Rectal smooth muscle tissue (tissue), 1 donor: ENCODE measurements around the gene RPS18.
A peak's percentile ranks its signal among the peaks of the same experiment; 100 is the strongest.
"Not testable (repeated sequence)": the region's sequence is repeated elsewhere in the genome, so short reads cannot be mapped to it uniquely, and the experiment has no call there.

Experiments used
- H3K27ac ChIP-seq: one replicate; pipeline ENCODE4 v1.7.0; 2013; ENCODE audit warnings: low read depth, low read length, inconsistent platforms
- H3K27me3 ChIP-seq: one replicate; pipeline ENCODE4 v1.7.0; 2013; ENCODE audit warnings: low read length; ENCODE audit not compliant: control insufficient read depth, insufficient read depth
- H3K36me3 ChIP-seq: one replicate; pipeline ENCODE4 v1.7.0; 2013; ENCODE audit warnings: low read length; ENCODE audit not compliant: control insufficient read depth, insufficient read depth
- H3K4me1 ChIP-seq: one replicate; pipeline ENCODE4 v1.7.0; 2013; ENCODE audit warnings: low read length; ENCODE audit not compliant: control insufficient read depth, insufficient read depth
- H3K4me3 ChIP-seq: one replicate; pipeline ENCODE4 v1.7.0; 2013; ENCODE audit warnings: low read length
- H3K9ac ChIP-seq: one replicate; pipeline ENCODE4 v1.7.0; 2013; ENCODE audit warnings: low read length

Gene RPS18

DNA sequence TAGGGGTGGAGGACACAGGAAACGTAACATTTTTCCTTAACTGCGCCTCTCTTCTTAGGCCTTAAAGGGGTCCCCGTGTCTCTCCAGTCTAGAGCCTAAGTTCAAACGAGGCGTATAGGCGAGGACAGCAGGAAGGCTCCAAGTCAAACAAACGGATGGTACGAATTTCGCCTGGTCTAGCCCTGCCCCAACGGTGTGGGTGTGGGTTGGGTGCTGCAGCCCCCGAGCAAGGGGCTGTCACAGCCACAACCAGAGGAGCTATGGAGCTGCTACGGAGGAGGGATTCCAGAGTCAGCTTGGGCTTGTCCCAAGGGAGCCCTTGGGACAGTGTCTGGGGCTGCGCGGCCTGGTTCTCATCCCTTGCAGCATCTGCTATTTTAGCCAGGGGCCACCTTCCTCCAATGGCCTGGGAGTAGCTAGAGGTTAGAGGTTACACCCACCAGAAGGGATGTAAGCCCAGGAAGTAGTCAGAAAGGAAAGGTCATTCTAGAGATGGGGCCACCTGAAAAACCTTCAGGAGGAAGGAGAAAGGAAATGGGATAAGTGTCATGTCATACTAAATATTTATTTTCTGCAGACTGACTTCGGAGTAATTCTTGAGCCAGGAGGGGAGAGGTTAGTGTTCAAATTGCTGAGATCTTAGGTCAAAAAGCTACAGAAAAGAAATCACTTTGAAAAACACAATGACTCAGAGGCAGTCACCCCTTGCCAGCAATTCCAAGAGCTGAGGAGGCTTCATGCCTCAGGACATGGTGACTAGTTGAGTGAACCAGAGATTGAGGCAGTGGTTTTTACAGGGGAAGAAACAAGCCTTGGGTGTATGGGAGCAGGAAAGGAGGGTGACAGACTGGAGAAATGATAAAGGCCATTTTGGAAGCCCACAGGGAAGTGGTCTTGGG, 21.9 kb upstream of the RPS18 start:
- Histone ChIP-seq H3K27ac (peak overlapping the region; percentile 88), H3K9ac (peak overlapping the region; percentile 91), H3K4me3 (peak overlapping the region; percentile 88)

GRCh38 chr6:33250731-33251130, 21.1 kb upstream of the RPS18 start:
- Histone ChIP-seq H3K9ac (no peak overlapping the region), H3K27me3 (no peaks in the 10 kb centered on the region), H3K4me1 (peaks cover 12% of the 10 kb centered on the region), H3K36me3 (no peaks in the 10 kb centered on the region), H3K27ac (no peak overlapping the region), H3K4me3 (no peak overlapping the region)

More for the DNA sequence above, 21.9 kb upstream of the RPS18 start:
- no peaks in the 10 kb centered on the region for H3K36me3 ChIP-seq
- H3K4me1 ChIP-seq: peaks cover 12% of the 10 kb centered on the region
- H3K27me3 ChIP-seq: no peaks in the 10 kb centered on the region

DNA sequence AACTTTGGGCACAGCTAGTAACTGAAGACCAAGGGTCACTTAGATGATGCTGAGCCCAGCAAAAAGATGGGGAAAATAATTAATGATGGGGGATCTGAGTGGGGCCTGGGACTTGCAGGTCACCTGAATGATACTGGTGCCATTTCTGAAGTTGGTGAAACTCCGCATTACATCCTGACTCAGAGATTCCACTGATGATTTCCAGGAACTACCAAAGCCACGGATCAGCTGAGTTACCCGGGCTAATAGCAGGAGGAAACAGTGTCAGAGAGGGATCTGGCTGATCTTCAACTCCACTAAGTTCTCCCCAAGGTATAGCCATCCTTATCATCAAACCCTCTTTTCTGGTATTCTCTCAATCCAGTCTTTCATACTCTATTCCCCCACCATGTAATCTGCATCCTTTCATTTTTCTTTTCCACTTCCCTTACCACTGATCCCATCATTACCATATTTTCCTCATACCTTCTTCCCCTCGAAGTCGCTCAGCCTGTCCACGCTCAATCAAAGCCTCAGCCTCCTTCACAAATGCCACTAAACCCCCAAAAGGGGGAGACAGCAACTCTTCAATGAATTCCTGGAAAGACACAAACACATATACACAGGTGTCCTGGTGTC, 20.4 kb upstream of the RPS18 start:
- Histone ChIP-seq H3K27me3 (no peaks in the 10 kb centered on the region), H3K4me1 (peaks cover 12% of the 10 kb centered on the region), H3K4me3 (no peak overlapping the region), H3K9ac (no peak overlapping the region), H3K36me3 (no peaks in the 10 kb centered on the region), H3K27ac (no peak overlapping the region)

DNA sequence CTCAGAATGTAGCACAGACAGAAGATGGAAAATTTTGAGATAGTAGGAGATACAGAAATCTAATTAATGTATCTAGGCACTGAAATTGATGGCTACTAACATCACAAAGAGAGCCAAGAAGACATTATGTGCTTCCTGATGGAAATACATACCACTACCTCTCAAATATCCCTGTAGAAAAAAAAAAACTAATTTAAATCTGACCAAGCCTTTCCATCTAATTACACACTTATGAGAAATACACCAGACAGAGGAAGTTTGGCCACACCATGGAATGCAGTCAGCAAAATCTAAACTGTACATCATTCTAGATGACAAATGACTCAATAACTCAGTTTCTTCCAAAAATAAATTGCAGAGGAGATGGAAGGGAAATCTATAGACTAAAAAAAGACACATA, 19.1 kb upstream of the RPS18 start:
- Histone ChIP-seq H3K9ac (no peak overlapping the region), H3K4me1 (peaks cover 12% of the 10 kb centered on the region), H3K27me3 (no peaks in the 10 kb centered on the region), H3K4me3 (no peak overlapping the region), H3K36me3 (peaks cover 2% of the 10 kb centered on the region), H3K27ac (no peak overlapping the region)

GRCh38 chr6:33254591-33254990, 17.3 kb upstream of the RPS18 start:
- no peak overlapping the region for H3K27ac ChIP-seq
- H3K4me1 ChIP-seq: peaks cover 5% of the 10 kb centered on the region
- H3K9ac ChIP-seq: no peak overlapping the region
- H3K27me3 ChIP-seq: no peaks in the 10 kb centered on the region
- no peak overlapping the region for H3K4me3 ChIP-seq
- peaks cover 4% of the 10 kb centered on the region for H3K36me3 ChIP-seq

GRCh38 chr6:33259032-33259431, 12.8 kb upstream of the RPS18 start:
- H3K27me3 ChIP-seq: no peaks in the 10 kb centered on the region
- H3K9ac ChIP-seq: no peak overlapping the region
- no peaks in the 10 kb centered on the region for H3K4me1 ChIP-seq
- H3K27ac ChIP-seq: no peak overlapping the region
- H3K4me3 ChIP-seq: no peak overlapping the region
- peaks cover 16% of the 10 kb centered on the region for H3K36me3 ChIP-seq

DNA sequence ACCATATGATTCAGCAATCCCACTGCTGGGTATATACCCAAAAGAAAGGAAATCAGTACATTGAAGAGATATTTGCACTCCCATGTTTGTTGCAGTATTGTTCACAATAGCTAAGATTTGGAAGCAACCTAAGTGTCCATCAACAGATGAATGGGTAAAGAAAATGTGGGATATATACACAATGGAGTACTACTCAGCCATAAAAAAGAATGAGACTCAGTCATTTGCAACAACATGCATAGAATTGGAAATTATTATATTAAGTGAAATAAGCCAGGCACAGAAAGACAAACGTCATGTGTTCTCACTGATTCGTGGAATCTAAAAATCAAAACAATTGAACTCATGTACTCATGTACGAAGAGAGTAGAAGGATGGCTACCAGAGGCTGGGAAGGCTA, 9.4 kb upstream of the RPS18 start:
- peaks cover 35% of the 10 kb centered on the region for H3K36me3 ChIP-seq
- not testable (repeated sequence) for H3K4me3 ChIP-seq, H3K27me3 ChIP-seq, H3K4me1 ChIP-seq, H3K27ac ChIP-seq, H3K9ac ChIP-seq

GRCh38 chr6:33264015-33264414, 7.9 kb upstream of the RPS18 start:
- Histone ChIP-seq H3K27me3 (no peaks in the 10 kb centered on the region), H3K27ac (no peak overlapping the region), H3K9ac (no peak overlapping the region), H3K36me3 (peaks cover 37% of the 10 kb centered on the region), H3K4me3 (no peak overlapping the region), H3K4me1 (no peaks in the 10 kb centered on the region)

DNA sequence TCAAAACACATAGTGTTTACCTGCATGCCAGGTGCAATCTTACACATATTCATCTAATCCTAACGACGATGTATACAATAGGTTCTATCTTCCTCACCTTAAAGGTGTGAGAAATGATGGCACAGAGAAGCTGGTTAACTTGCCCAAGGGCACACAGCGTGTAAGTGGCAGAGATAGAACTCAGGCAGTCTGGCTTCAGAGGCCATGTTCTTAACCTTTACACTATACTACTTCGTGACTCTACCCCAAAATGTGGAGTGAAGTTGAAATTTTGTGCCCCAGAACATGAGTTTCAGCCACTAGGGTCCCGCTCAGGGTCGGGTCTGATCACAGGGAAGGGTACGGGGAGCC, 783 bp upstream of the RPS18 start:
- peaks cover 35% of the 10 kb centered on the region for H3K36me3 ChIP-seq
- H3K9ac ChIP-seq: peak overlapping the region; percentile 77
- H3K4me1 ChIP-seq: peaks cover 21% of the 10 kb centered on the region
- H3K27ac ChIP-seq: peak overlapping the region; percentile 96
- H3K27me3 ChIP-seq: no peaks in the 10 kb centered on the region
- peak overlapping the region; percentile 84 for H3K4me3 ChIP-seq

DNA sequence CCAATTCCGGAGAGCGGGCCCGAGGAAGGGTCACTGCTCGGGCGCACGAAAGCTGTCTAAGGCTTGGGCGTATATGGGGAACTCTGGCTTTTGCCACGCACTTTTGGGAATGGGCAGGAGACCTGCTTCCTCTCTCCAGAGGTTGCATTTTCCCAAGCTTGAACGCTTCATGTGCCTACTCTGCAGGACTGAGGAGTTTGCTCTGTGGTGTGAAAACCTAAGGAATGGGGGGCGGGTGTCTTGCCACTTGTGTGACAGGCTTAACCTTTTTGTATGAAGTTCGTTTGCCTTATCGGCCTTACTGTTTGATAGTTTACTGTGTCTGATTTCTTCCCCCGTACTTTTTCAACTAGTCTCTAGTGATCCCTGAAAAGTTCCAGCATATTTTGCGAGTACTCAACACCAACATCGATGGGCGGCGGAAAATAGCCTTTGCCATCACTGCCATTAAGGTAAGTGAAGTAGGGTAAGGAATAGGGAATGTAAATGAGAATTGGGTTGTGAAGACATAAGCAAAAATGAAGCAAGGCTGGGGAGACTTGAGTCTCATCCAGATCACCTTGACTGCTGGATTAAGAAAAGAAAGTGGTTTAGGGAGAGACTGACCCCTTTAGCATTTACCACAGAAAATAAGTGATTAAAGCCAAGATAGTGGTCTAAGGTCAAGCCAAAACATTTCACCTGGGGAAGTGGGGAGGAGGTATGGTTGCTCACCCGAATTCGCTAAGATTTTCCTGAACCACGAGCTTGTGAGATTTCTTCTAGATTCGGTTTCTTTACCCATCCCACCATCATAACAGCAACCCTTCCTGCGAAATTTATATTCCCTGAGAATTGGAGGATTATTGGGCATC, 627 bp downstream of the RPS18 start:
- Histone ChIP-seq H3K36me3 (peaks cover 23% of the 10 kb centered on the region), H3K4me3 (peak overlapping the region; percentile 84), H3K9ac (peak overlapping the region; percentile 85), H3K4me1 (peaks cover 28% of the 10 kb centered on the region), H3K27ac (peak overlapping the region; percentile 85), H3K27me3 (no peaks in the 10 kb centered on the region)

DNA sequence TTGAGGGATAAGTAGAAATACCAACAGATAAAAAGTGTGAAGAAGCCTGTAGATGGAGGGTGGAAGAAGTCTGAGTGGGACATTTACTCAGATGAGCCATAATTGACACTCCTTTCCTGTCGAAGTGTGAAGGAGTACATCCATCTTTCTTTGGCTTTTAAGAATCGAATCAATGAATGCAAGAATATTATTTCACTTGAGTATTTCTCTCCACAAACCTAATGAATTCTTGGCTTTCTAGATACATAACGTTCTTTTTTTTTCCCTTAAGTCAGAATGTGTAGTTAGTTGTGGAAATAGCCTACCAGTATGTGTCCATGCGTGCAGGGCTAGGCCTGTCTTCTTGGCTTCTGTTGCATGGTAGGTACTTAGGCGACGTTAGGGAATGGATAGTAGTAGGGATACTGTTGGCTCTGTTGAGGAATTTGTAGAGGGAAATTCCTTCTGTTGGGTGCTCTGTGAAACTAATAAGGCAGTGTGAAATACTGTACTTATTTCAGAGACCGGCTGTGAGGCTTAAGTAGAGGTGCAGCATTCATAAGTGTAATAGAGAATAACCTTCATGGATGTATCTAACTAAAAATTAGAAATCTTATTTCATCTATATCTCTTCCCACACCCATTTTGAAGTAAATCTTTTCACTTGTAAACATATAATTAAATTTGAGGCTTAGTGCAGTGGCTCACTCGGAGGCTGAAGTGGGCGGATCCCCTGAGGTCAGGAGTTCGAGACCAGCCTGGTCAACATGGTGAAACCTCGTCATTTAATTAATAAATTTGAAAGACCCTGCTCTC, 1.5 kb downstream of the RPS18 start:
- Histone ChIP-seq H3K4me3 (peak overlapping the region; percentile 84), H3K27ac (no peak overlapping the region), H3K27me3 (no peaks in the 10 kb centered on the region), H3K9ac (peak overlapping the region; percentile 45), H3K4me1 (peaks cover 31% of the 10 kb centered on the region), H3K36me3 (peaks cover 18% of the 10 kb centered on the region)
